HL-60 (cell line): ENCODE measurements around the gene ALX3.

Experiments used
- DNase-seq, 2 experiments: peaks; one replicate each; pipeline ENCODE4 v3.0.0-alpha.2; 2010 to 2020; ENCODE audit warnings: low read depth in 1 of 2, low spot score in 1 of 2
- H3K27ac ChIP-seq: fragments of 250-450 bp; sonication (Bioruptor Pico); replicated peaks from 2 replicates; pipeline ENCODE4 v1.5.1; 2020; ENCODE audit warnings: mild to moderate bottlenecking, moderate library complexity
- H3K27me3 ChIP-seq: fragments of 250-450 bp; sonication (Bioruptor Pico); 2 replicates; pipeline ENCODE4 v1.5.1; 2021; ENCODE audit warnings: mild to moderate bottlenecking, moderate library complexity; ENCODE audit not compliant: insufficient read depth, poor library complexity, severe bottlenecking
- H3K4me3 ChIP-seq: replicated peaks from 2 replicates; pipeline ENCODE4 v1.5.1; 2011; ENCODE audit warnings: mild to moderate bottlenecking, control low read depth, low read length; ENCODE audit not compliant: insufficient read depth
- CTCF ChIP-seq: IDR thresholded peaks from one replicate; pipeline ENCODE4 v1.5.1; 2011; ENCODE audit warnings: low read length, control low read depth, inconsistent platforms; ENCODE audit not compliant: insufficient read depth
- GABPA ChIP-seq: IDR thresholded peaks from 2 replicates; pipeline ENCODE4 v1.6.1; 2012; ENCODE audit warnings: low read depth
- POLR2AphosphoS5 ChIP-seq: IDR thresholded peaks from 2 replicates; pipeline ENCODE4 v1.6.1; 2012; ENCODE audit warnings: low read depth
- REST ChIP-seq: IDR thresholded peaks from 2 replicates; pipeline ENCODE4 v1.6.1; 2012; ENCODE audit warnings: low read depth; ENCODE audit not compliant: insufficient replicate concordance
- SPI1 ChIP-seq: IDR thresholded peaks from 2 replicates; pipeline ENCODE4 v1.6.1; 2012; ENCODE audit warnings: low read depth, mild to moderate bottlenecking, borderline replicate concordance

The ALX3 gene

GRCh38 chr1:110018396-110018795, 52.1 kb downstream of the ALX3 start:
- Histone ChIP-seq H3K27ac (no peak overlapping the region), H3K27me3 (no peaks in the 10 kb centered on the region), H3K4me3 (no peak overlapping the region)
- TF ChIP-seq CTCF (no peak), GABPA (no peak), SPI1 (no peak), REST (no peak), POLR2AphosphoS5 (no peak)
- no peak for DNase-seq

- Histone ChIP-seq H3K27me3 (no peaks in the 10 kb centered on the region), H3K4me3 (no peak overlapping the region), H3K27ac (no peak overlapping the region)
- TF ChIP-seq REST (no peak), POLR2AphosphoS5 (no peak), CTCF (no peak), GABPA (no peak), SPI1 (no peak)
- no peak for DNase-seq
Observed at GRCh38 chr1:110017792-110018191, 52.7 kb downstream of the ALX3 start.

- no peak for DNase-seq
- Histone ChIP-seq H3K27ac (no peak overlapping the region), H3K4me3 (no peak overlapping the region), H3K27me3 (no peaks in the 10 kb centered on the region)
- no peak for TF ChIP-seq GABPA
- no peak for TF ChIP-seq REST
- TF ChIP-seq CTCF = no peak
- TF ChIP-seq SPI1 = no peak
- no peak for TF ChIP-seq POLR2AphosphoS5
Observed at GRCh38 chr1:110012100-110012780, 58.2 kb downstream of the ALX3 start.
